Testis (tissue), 3 donors: ENCODE results near the gene BIVM. TPM values are rescaled to one million over a fixed set of nuclear protein-coding genes. Genes with fewer than 3 reads are reported as not detected.

Experiments
- DNase-seq: peaks from one replicate; pipeline ENCODE4 v3.0.0-alpha.2; 2019
- H3K27ac ChIP-seq, 2 donors: fragments of 200-600 bp; sonication (generic); one replicate each; pipeline ENCODE4 v1.5.1; 2019
- H3K27me3 ChIP-seq: fragments of 200-600 bp; sonication (generic); one replicate; pipeline ENCODE4 v1.5.1; 2019
- H3K36me3 ChIP-seq: fragments of 200-600 bp; sonication (generic); one replicate; pipeline ENCODE4 v1.5.1; 2017; ENCODE audit warnings: low read depth; ENCODE audit errors: missing control alignments
- H3K4me1 ChIP-seq: fragments of 200-600 bp; sonication (generic); one replicate; pipeline ENCODE4 v1.5.1; 2019
- H3K4me3 ChIP-seq, 2 donors: fragments of 200-600 bp; sonication (generic); one replicate each; pipeline ENCODE4 v1.5.1; 2017 to 2019
- H3K9me3 ChIP-seq: fragments of 200-600 bp; sonication (generic); one replicate; pipeline ENCODE4 v1.5.1; 2017
- POLR2A ChIP-seq: fragments of 450-650 bp; IDR thresholded peaks from one replicate; pipeline ENCODE4 v1.6.1; 2017; ENCODE audit warnings: antibody characterized with exemption, mild to moderate bottlenecking, moderate library complexity
- WGBS, 2 donors: methylation state at CpG; one replicate each; pipeline ENCODE4 v1.1.5; 2018; 5-methylcytosine and 5-hydroxymethylcytosine counted together
- intact Hi-C: fragments of 100-400 bp; cut with DNase I; formaldehyde crosslinking; loops from one replicate; pipeline ENCODE4 v1.15.1; 2023; ENCODE audit warnings: low total_unique reads
- polyA plus RNA-seq: library from polyadenylated mRNA; stranded (reverse); fragments of 350-450 nt; fragmentation: Illumina TruSeq; extraction: RNeasy Lipid Tissue Mini Kit (QIAGEN cat#74804); gene quantifications from one replicate; pipeline ENCODE4 v1.2.3, GENCODE V29; 2014; ENCODE audit warnings: low read depth, low replicate concordance; ENCODE audit not compliant: insufficient read depth
- total RNA-seq, 2 donors: library from RNA; depleted of rRNA; stranded (reverse); fragments of >200 nt; gene quantifications; one replicate each; pipeline ENCODE4 v1.2.3, GENCODE V29; 2016
- TF ChIP-seq, protein P1 (sequence below), 3 experiments: fragments of 450-650 bp in 2 of 3; fragments of 200-600 bp in 1 of 3; sonication (generic) in 1 of 3; IDR thresholded peaks; one replicate each; pipeline ENCODE4 v1.5.1; 2016 to 2019; ENCODE audit warnings: antibody characterized with exemption in 3 of 3, mild to moderate bottlenecking in 2 of 3, moderate library complexity in 1 of 3

BIVM gene
- total and polyA plus RNA-seq, 3 donors from 2014 or later: 4.7 to 9.1 (median 8.4) TPM

DNA sequence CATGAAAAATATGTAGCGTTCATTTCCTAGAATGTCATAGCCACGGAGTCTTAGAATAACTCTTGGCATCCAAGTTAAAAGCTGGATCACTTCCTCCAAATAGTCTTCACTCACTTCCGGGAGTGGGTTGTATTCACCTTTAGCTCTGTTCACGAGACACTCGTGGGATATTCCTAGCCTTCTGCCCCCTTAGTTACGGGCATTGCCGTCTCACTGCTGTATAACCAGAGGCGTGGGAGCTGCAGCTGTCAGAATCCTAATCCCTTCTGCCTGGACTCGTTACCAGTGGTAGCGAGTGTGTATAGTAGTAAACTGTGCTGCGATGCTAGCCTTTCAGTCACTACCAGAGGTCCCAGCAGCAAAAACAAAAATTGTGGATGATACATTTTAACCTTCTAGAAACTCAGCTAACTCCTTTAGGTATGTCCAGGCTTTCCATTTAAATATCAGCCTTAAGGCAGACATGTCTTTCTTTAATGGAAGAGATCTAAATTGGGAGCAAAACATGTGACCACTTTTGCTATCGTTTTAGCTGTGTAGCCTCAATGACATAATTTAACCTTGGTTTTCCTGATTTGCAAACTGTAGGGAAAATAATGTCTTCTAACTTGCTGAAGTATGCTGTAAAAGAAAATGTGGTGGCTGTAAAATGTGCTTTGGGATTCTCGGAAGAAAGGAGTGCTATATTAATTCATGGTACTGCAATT lies 81.0 kb downstream of the BIVM start:
- no peak overlapping the region for H3K27ac ChIP-seq
- no peak overlapping the region for H3K4me3 ChIP-seq
- intact Hi-C loops: no loop called here
- no peak for DNase-seq
- H3K36me3 ChIP-seq: no peaks in the 10 kb centered on the region
- no peak for TF ChIP-seq POLR2A
- TF ChIP-seq, protein P1, sequence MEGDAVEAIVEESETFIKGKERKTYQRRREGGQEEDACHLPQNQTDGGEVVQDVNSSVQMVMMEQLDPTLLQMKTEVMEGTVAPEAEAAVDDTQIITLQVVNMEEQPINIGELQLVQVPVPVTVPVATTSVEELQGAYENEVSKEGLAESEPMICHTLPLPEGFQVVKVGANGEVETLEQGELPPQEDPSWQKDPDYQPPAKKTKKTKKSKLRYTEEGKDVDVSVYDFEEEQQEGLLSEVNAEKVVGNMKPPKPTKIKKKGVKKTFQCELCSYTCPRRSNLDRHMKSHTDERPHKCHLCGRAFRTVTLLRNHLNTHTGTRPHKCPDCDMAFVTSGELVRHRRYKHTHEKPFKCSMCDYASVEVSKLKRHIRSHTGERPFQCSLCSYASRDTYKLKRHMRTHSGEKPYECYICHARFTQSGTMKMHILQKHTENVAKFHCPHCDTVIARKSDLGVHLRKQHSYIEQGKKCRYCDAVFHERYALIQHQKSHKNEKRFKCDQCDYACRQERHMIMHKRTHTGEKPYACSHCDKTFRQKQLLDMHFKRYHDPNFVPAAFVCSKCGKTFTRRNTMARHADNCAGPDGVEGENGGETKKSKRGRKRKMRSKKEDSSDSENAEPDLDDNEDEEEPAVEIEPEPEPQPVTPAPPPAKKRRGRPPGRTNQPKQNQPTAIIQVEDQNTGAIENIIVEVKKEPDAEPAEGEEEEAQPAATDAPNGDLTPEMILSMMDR (IDR thresholded peaks at IDR 0.05): no peak
- no peaks in the 10 kb centered on the region for H3K27me3 ChIP-seq
- no peaks in the 10 kb centered on the region for H3K9me3 ChIP-seq
- H3K4me1 ChIP-seq: no peaks in the 10 kb centered on the region
- WGBS, 2 donors: 72 to 78% methylated on average over 13 of the region's 13 CpGs

DNA sequence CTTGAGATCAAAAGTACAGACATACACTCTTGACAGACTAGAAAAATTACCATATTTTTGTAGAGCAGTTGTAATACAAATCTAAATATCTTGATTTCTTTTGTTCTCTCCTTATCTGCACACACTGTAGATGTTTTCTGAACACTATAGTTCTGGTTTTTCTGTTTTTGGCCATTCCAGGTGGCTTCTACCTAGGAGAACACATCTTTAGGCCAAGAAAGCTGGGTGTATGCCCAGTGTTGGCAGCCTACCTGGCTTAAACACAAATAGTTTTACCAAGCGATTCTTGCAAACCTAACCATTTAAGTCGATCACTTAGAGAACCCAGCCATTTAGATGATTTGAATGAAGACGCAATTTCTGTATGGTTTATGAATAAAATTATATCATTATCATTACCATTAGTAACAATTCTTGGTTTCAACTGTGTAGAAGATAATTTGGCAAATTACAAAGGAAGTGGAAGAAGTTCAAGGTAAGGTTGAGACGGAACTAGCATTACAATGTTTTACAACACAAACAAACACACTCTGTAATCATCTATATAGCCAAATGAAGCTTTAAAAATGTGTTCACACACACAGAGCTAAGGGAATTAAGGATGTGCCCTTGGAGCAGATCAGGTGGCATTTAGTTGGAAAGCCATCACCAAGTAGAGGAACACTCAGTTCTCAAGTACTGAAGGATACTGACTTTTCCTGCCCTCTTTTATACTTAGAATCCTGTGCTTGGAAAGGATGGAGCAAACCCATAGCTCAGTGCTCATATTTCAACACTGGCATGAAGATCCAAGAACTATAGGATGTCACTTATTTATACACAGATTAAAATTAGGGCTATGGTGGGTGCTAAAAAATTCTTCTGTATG lies 83.1 kb downstream of the BIVM start:
- no peaks in the 10 kb centered on the region for H3K4me1 ChIP-seq
- WGBS, 2 donors: 57 to 64% methylated on average over 4 of the region's 4 CpGs

More for the DNA sequence above, 83.1 kb downstream of the BIVM start:
- no peak for DNase-seq
- no peak overlapping the region for H3K27ac ChIP-seq
- no peaks in the 10 kb centered on the region for H3K27me3 ChIP-seq
- no peaks in the 10 kb centered on the region for H3K36me3 ChIP-seq
- H3K9me3 ChIP-seq: no peaks in the 10 kb centered on the region
- intact Hi-C loops: no loop called here
- H3K4me3 ChIP-seq: no peak overlapping the region
- TF ChIP-seq, protein P1 (IDR thresholded peaks at IDR 0.05): no peak
- no peak for TF ChIP-seq POLR2A

Other genes with a start within 250 kb of the BIVM start
- 100 to 1,000 TPM in 1 of 2 donors, 10 to 100 TPM in 1; 86.2 to 112 TPM for gene TPP2, start 202.1 kb upstream of the BIVM start, total RNA-seq
- 171 TPM for gene TPP2, start 202.1 kb upstream of the BIVM start, polyA plus RNA-seq
- gene METTL21C, start 104.1 kb upstream of the BIVM start, total RNA-seq: under 1 TPM in 1 of 2 donors, not detected in 1; 0.25 TPM
- 1.8 TPM for gene METTL21C, start 104.1 kb upstream of the BIVM start, polyA plus RNA-seq
- 100 to 1,000 TPM in 1 of 2 donors, 10 to 100 TPM in 1; 80.1 to 123 TPM for gene TEX30, start 25.3 kb upstream of the BIVM start, total RNA-seq
- 241 TPM for gene TEX30, start 25.3 kb upstream of the BIVM start, polyA plus RNA-seq
- 1 to 10 TPM; 2.5 to 4.1 TPM for gene POGLUT2, start 143 bp upstream of the BIVM start, total RNA-seq
- 3.9 TPM for gene POGLUT2, start 143 bp upstream of the BIVM start, polyA plus RNA-seq
- gene ERCC5, start 46.9 kb downstream of the BIVM start, total RNA-seq: 10 to 100 TPM; 49.9 to 54.9 TPM
- 43.9 TPM for gene ERCC5, start 46.9 kb downstream of the BIVM start, polyA plus RNA-seq